ENCODE results near the gene BICD1.

GRCh38 chr12:32398181-32398580, 291.5 kb downstream of the BICD1 start:
- TF ChIP-seq POLR2A (IDR thresholded peaks at IDR 0.05) (no peak), CTCF (IDR thresholded peaks at IDR 0.05) (no peak)

Measured in esophagus squamous epithelium (tissue), 4 donors.